Measurements from ENCODE around the gene PDZRN4.
"Not testable (repeated sequence)": the region's sequence is repeated elsewhere in the genome, so short reads cannot be mapped to it uniquely, and the experiment has no call there.

The PDZRN4 gene

DNA sequence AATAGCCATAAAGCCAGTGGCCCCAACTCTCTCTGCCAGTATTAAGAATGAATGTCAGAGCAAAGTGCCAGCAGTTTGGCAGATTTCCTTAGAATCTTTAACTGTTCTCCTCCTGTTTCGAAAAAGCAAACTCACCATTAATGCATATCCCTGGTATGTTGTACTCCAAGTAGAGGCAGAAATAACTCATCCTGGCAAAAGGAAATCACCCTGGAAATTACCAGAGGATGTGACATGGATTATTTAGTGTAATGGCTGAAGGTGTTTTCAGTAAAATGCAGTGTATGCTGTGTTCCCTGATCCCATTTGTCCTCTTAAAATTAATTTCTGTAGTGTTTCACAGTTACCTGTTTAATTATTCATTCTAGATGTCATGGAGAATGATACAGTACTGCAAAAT, 105.3 kb downstream of the PDZRN4 start:
- DNase-seq (ENCODE audit: low read depth): no peak
- TF ChIP-seq, protein P1, sequence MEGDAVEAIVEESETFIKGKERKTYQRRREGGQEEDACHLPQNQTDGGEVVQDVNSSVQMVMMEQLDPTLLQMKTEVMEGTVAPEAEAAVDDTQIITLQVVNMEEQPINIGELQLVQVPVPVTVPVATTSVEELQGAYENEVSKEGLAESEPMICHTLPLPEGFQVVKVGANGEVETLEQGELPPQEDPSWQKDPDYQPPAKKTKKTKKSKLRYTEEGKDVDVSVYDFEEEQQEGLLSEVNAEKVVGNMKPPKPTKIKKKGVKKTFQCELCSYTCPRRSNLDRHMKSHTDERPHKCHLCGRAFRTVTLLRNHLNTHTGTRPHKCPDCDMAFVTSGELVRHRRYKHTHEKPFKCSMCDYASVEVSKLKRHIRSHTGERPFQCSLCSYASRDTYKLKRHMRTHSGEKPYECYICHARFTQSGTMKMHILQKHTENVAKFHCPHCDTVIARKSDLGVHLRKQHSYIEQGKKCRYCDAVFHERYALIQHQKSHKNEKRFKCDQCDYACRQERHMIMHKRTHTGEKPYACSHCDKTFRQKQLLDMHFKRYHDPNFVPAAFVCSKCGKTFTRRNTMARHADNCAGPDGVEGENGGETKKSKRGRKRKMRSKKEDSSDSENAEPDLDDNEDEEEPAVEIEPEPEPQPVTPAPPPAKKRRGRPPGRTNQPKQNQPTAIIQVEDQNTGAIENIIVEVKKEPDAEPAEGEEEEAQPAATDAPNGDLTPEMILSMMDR (IDR thresholded peaks at IDR 0.05; ENCODE audit: insufficient read depth, low read depth, low read length, missing control alignments): no peak
- no peak overlapping the region for H3K4me3 ChIP-seq (ENCODE audit: low read depth, low read length)

DNA sequence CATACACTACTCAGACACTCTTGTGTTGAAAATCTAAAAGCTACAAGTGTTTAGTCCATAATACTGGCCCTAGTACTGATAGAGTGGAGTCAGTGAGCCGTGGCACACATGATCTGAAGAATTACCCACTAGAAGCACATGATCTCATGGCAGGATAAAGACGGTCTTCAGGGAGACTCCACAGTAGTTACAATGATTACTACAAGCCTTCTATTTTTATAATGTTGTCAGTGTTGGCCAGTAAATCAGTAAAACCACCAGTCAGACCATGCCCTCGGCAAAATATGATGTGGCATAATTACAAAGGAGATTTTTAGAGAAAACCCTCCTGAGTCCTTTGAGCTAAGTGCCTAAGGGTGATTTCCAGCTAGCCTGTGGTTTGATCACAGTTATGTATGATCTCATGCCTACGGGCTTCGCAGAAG, 114.9 kb downstream of the PDZRN4 start:
- H3K4me3 ChIP-seq (ENCODE audit: low read depth, low read length): no peak overlapping the region
- peak; percentile 9 for DNase-seq (ENCODE audit: low read depth)
- TF ChIP-seq, protein P1 (IDR thresholded peaks at IDR 0.05; ENCODE audit: insufficient read depth, low read depth, low read length, missing control alignments): no peak

DNA sequence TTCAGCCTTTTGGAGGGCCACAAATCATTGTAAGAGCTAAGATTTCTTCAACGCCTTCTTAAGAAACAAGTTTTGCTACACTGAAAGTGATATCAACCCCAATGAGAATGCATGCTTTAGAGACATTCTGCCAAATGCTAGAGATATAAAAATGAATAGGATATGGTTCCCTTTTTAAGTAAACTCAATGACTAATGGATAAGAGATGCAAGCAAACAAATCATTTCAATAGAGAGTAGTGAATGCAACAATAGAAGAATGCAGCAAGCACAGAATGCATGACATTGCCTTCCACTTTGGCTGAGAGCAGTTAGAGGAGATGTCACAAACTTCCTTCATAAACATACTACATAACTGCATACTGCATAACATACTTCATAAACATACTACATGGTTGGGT, 116.4 kb downstream of the PDZRN4 start:
- TF ChIP-seq, protein P1 (IDR thresholded peaks at IDR 0.05; ENCODE audit: insufficient read depth, low read depth, low read length, missing control alignments): no peak
- no peak overlapping the region for H3K4me3 ChIP-seq (ENCODE audit: low read depth, low read length)
- no peak for DNase-seq (ENCODE audit: low read depth)

DNA sequence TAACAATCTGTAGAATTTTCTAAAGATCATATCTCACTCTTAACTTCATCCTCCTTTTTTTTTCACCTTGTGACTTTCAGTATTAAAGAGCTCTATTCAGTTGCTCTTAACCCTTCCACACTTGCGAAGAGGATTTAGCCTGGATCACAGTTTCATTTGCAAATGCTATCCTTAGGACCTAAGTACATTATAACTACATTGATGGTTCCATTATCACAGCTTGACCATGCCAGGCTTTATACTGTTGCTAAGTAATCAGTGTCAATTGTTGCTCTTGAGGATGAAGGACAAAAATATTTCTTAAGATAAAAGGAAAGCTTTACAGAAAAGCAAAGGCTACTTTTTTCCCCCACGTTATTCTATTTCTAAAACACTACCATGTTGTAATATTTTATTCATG, 122.2 kb downstream of the PDZRN4 start:
- no peak for DNase-seq (ENCODE audit: low read depth)
- TF ChIP-seq, protein P1 (IDR thresholded peaks at IDR 0.05; ENCODE audit: insufficient read depth, low read depth, low read length, missing control alignments): no peak
- no peak overlapping the region for H3K4me3 ChIP-seq (ENCODE audit: low read depth, low read length)

DNA sequence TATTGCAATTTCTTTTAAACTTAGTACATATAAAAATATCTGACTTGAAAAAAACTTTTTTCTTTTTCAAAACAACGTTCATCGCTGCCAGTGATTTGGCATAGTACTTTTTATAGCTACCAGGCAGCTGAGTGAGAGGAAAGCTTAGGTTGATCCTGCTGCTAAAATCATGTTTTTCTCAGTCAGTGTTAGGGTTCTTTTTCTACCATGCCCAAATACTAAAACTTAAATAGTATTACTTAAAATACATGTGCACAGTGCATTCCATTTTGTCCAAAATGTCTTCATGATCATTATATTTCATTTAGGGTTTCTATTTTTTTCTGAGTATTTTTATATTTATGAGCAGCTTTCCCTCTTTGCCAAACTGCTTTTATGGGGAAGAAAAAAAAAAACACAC, 123.8 kb downstream of the PDZRN4 start:
- H3K4me3 ChIP-seq (ENCODE audit: low read depth, low read length): no peak overlapping the region
- TF ChIP-seq, protein P1 (IDR thresholded peaks at IDR 0.05; ENCODE audit: insufficient read depth, low read depth, low read length, missing control alignments): no peak
- DNase-seq (ENCODE audit: low read depth): no peak

DNA sequence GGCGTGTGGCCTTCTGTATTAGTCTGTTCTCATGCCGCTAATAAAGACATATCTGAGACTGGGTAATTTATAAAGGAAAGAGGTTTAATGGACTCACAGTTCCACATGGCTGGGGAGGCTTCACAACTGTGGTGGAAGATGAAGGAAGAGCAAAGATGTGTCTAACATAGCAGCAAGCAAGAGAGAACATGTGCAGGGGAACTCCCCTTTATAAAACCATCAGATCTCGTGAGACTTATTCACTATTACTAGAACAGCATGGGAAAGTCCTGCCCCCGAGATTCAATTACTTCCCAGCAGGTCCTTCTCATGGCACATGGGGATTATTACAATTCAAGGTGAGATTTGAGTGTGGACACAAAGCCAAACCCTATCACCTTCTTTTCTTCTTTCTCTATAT, 124.3 kb downstream of the PDZRN4 start:
- H3K4me3 ChIP-seq (ENCODE audit: low read depth, low read length); DNase-seq (ENCODE audit: low read depth): not testable (repeated sequence)

DNA sequence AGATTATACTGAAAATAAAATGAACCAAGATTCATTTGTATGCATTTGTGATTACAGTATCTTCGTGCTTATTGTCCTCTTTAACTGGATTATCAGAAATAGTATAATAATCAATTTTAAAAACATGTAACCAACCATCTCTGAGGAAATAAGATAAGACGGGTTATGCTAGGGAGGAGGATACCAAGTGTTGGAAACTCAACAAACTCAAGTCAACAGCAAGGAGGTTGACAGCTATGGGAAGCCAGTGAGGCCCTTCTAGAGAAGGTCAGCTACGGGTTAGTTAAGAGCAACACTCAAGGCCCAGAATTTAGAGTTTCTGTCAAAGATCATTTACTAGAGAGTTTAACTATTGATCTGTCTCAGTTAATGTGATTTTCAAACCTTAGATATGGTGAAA, 137.2 kb downstream of the PDZRN4 start:
- TF ChIP-seq, protein P1 (IDR thresholded peaks at IDR 0.05; ENCODE audit: insufficient read depth, low read depth, low read length, missing control alignments): no peak
- no peak for DNase-seq (ENCODE audit: low read depth)
- no peak overlapping the region for H3K4me3 ChIP-seq (ENCODE audit: low read depth, low read length)
